Hematopoietic multipotent progenitor cell treated with erythropoietin and hydrocortisone succinate and interleukin-3 and kit ligand, for 4 days (in vitro differentiated cells): ENCODE data around the gene CEP250.
"Not testable (repeated sequence)": the region's sequence is repeated elsewhere in the genome, so short reads cannot be mapped to it uniquely, and the experiment has no call there.

ENCODE experiments used
- DNase-seq: peaks from one replicate; pipeline ENCODE4 v3.0.0-alpha.2; 2015

Gene CEP250

GRCh38 chr20:35541118-35541782 lies 85.9 kb downstream of the CEP250 start:
- DNase-seq, result no peak

GRCh38 chr20:35541783-35542662 lies 86.6 kb downstream of the CEP250 start, which contains the start of gene ERGIC3:
TSS of gene ERGIC3 (plus strand) at chr20:35542078. CDS start at chr20:35542098, 20 bp downstream.
- peak; percentile 99 for DNase-seq

GRCh38 chr20:35542990-35543389 lies 87.6 kb downstream of the CEP250 start:
- no peak for DNase-seq

- no peak for DNase-seq
These were observed 89.0 kb downstream of the CEP250 start for GRCh38 chr20:35544436-35544835.

GRCh38 chr20:35544941-35545340 lies 89.5 kb downstream of the CEP250 start:
- DNase-seq, result peak; percentile 24

GRCh38 chr20:35546127-35546526 lies 90.7 kb downstream of the CEP250 start:
- DNase-seq, result no peak

GRCh38 chr20:35547329-35547728 lies 91.9 kb downstream of the CEP250 start:
- DNase-seq, result no peak

GRCh38 chr20:35551503-35551902 lies 96.1 kb downstream of the CEP250 start:
- no peak for DNase-seq

- DNase-seq, result no peak
These were observed 97.5 kb downstream of the CEP250 start for GRCh38 chr20:35552914-35553313.

- DNase-seq, result not testable (repeated sequence)
These were observed 100.1 kb downstream of the CEP250 start for GRCh38 chr20:35555461-35555860.

GRCh38 chr20:35555951-35556645 lies 100.7 kb downstream of the CEP250 start:
- DNase-seq, result no peak

GRCh38 chr20:35556871-35557270 lies 101.5 kb downstream of the CEP250 start:
- DNase-seq, result no peak

GRCh38 chr20:35558451-35558850 lies 103.1 kb downstream of the CEP250 start:
- no peak for DNase-seq

- DNase-seq, result no peak
These were observed 103.8 kb downstream of the CEP250 start for GRCh38 chr20:35559042-35559693.

GRCh38 chr20:35560105-35560511 lies 104.7 kb downstream of the CEP250 start:
- no peak for DNase-seq

GRCh38 chr20:35560541-35560940 lies 105.1 kb downstream of the CEP250 start:
- no peak for DNase-seq

- DNase-seq, result peak; percentile 75
These were observed 105.9 kb downstream of the CEP250 start for GRCh38 chr20:35561268-35561667.

GRCh38 chr20:35561671-35562070 lies 106.3 kb downstream of the CEP250 start:
- no peak for DNase-seq

- no peak for DNase-seq
These were observed 107.2 kb downstream of the CEP250 start for GRCh38 chr20:35562541-35563110.

- DNase-seq, result no peak
These were observed 108.4 kb downstream of the CEP250 start for GRCh38 chr20:35563834-35564233.

- DNase-seq, result no peak
These were observed 109.5 kb downstream of the CEP250 start for GRCh38 chr20:35564905-35565304.

- peak; percentile 34 for DNase-seq
These were observed 113.2 kb downstream of the CEP250 start for GRCh38 chr20:35568645-35569044.
